Osteoblast (primary cell): ENCODE data around the gene BDKRB2. TPM values are rescaled to one million over a fixed set of nuclear protein-coding genes. Genes with fewer than 3 reads are reported as not detected.

Experiments used
- DNase-seq: peaks from one replicate; pipeline ENCODE4 v3.0.0; 2011; ENCODE audit warnings: low spot score, mixed read lengths; ENCODE audit not compliant: insufficient read length; ENCODE audit errors: missing footprints
- H2AFZ ChIP-seq: 2 replicates; pipeline ENCODE4 v1.6.0; 2011; ENCODE audit warnings: mild to moderate bottlenecking, low read length
- H3K27ac ChIP-seq: 2 replicates; pipeline ENCODE4 v1.5.1; 2011; ENCODE audit warnings: mild to moderate bottlenecking, low read depth, low read length, moderate library complexity
- H3K27me3 ChIP-seq: 2 replicates; pipeline ENCODE4 v1.6.0; 2012; ENCODE audit warnings: mild to moderate bottlenecking, control low read depth, inconsistent platforms, low read length, moderate library complexity; ENCODE audit not compliant: insufficient read depth
- H3K36me3 ChIP-seq: 2 replicates; pipeline ENCODE4 v1.5.1; 2011; ENCODE audit warnings: mild to moderate bottlenecking, low read length, control low read depth, moderate library complexity; ENCODE audit not compliant: insufficient read depth
- H3K4me1 ChIP-seq: 2 replicates; pipeline ENCODE4 v1.5.1; 2011; ENCODE audit warnings: mild to moderate bottlenecking, low read length, control low read depth, moderate library complexity; ENCODE audit not compliant: insufficient read depth
- H3K4me2 ChIP-seq: 2 replicates; pipeline ENCODE4 v1.6.0; 2011; ENCODE audit warnings: mild to moderate bottlenecking, low read length; ENCODE audit not compliant: insufficient read depth
- H3K4me3 ChIP-seq: fragments of 200-600 bp; sonication (generic); 3 replicates; pipeline ENCODE4 v1.5.1; 2012; ENCODE audit warnings: mild to moderate bottlenecking, low read length, inconsistent platforms; ENCODE audit not compliant: insufficient read depth
- H3K79me2 ChIP-seq: 2 replicates; pipeline ENCODE4 v1.6.0; 2012; ENCODE audit warnings: mild to moderate bottlenecking, low read length, control low read depth, inconsistent platforms; ENCODE audit not compliant: insufficient read depth
- H3K9me3 ChIP-seq: 2 replicates; pipeline ENCODE4 v1.5.1; 2011; ENCODE audit warnings: low read depth, low read length, control low read depth
- H4K20me1 ChIP-seq: 2 replicates; pipeline ENCODE4 v1.6.0; 2012; ENCODE audit warnings: mild to moderate bottlenecking, low read length, control low read depth; ENCODE audit not compliant: insufficient read depth
- total RNA-seq: library from RNA; depleted of rRNA; stranded (reverse); fragments of >200 nt; gene quantifications from 2 replicates; pipeline ENCODE4 v1.2.3, GENCODE V29; 2012
- TF ChIP-seq, protein P1 (sequence below): IDR thresholded peaks from 2 replicates; pipeline ENCODE4 v1.5.1; 2011; ENCODE audit warnings: mild to moderate bottlenecking, low read depth, low read length, moderate library complexity; ENCODE audit errors: extremely low read depth

BDKRB2 gene
- total RNA-seq, 1 donor = 7.6 TPM

DNA sequence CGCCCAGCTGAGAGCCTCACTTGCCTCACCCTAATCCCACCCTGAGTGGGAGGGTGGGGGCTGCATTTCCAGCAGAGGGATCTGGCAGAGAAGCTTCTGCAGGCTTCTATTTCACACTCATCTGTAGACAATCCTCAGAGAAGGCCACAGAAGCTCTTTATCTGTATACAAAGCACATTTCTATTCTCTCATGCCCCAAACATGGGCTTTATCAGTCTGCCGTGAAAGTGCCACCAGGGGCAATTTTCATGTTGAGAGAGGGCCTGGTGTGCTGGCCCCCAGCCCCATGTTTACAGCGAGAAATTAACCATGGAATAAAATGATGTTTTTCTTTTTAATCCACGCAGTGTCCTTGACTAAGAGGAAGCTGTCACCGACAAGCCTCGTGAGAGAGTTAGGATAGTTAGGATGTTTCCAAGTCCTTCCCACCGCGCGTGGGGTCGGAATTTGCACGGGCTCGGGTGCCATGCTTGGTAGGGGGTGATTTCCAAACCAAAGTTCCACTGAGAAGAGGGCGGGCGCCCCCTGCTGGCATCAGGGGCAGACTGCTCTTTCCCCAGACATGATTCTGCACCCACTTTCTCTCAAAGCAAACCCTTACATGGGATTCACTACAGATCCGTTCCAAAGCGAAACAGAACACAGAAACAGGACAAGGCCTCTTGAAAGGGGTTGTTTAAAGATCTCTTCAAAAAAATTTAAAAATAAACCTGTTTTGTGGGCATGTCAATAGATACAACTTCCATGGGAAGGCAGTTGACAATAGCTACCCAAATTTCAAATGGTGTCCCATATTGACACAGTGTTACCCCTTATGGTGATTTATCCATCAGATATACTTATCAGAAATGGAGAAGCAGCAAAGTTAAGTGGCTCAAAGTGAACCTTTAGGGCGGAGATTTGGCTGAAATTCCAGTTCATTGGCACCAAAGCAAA, 70.8 kb downstream of the BDKRB2 start:
- peaks cover 30% of the 10 kb centered on the region for H3K4me1 ChIP-seq
- no peak for DNase-seq
- peak overlapping the region; percentile 89 for H3K27ac ChIP-seq
- H3K4me3 ChIP-seq = no peak overlapping the region
- peaks cover 11% of the 10 kb centered on the region for H3K9me3 ChIP-seq
- H2AFZ ChIP-seq = peak overlapping the region; percentile 18
- H3K27me3 ChIP-seq = no peaks in the 10 kb centered on the region
- no peaks in the 10 kb centered on the region for H3K79me2 ChIP-seq
- H3K4me2 ChIP-seq = peak overlapping the region; percentile 50
- no peaks in the 10 kb centered on the region for H4K20me1 ChIP-seq
- TF ChIP-seq, protein P1, sequence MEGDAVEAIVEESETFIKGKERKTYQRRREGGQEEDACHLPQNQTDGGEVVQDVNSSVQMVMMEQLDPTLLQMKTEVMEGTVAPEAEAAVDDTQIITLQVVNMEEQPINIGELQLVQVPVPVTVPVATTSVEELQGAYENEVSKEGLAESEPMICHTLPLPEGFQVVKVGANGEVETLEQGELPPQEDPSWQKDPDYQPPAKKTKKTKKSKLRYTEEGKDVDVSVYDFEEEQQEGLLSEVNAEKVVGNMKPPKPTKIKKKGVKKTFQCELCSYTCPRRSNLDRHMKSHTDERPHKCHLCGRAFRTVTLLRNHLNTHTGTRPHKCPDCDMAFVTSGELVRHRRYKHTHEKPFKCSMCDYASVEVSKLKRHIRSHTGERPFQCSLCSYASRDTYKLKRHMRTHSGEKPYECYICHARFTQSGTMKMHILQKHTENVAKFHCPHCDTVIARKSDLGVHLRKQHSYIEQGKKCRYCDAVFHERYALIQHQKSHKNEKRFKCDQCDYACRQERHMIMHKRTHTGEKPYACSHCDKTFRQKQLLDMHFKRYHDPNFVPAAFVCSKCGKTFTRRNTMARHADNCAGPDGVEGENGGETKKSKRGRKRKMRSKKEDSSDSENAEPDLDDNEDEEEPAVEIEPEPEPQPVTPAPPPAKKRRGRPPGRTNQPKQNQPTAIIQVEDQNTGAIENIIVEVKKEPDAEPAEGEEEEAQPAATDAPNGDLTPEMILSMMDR = peak; percentile 98
- no peaks in the 10 kb centered on the region for H3K36me3 ChIP-seq

DNA sequence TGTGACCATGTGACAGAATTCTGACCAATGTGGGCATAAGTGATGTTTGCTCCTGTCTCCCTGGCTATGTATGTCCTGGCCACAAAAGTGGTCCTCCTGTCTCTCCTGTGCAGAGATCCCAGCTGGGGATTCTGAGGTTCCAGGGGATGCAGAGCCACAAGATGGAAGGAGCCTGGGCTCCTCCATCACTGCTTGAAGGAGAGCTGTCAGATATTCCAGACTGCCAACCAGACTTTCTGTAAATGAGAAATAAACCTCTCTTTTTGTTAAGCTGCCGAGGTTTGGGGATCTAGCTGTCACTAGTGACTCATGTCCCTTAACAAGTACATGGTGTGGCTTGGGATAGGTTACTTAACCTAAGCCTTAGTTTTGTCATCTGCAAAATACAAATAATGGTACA, 73.3 kb downstream of the BDKRB2 start:
- Histone ChIP-seq H3K36me3 (peaks cover 1% of the 10 kb centered on the region), H3K4me1 (peaks cover 27% of the 10 kb centered on the region), H3K4me3 (no peak overlapping the region), H3K27me3 (no peaks in the 10 kb centered on the region), H3K9me3 (peaks cover 6% of the 10 kb centered on the region), H2AFZ (no peak overlapping the region), H3K27ac (no peak overlapping the region), H3K4me2 (no peak overlapping the region), H4K20me1 (no peaks in the 10 kb centered on the region), H3K79me2 (no peaks in the 10 kb centered on the region)
- DNase-seq = no peak
- TF ChIP-seq, protein P1 = no peak

DNA sequence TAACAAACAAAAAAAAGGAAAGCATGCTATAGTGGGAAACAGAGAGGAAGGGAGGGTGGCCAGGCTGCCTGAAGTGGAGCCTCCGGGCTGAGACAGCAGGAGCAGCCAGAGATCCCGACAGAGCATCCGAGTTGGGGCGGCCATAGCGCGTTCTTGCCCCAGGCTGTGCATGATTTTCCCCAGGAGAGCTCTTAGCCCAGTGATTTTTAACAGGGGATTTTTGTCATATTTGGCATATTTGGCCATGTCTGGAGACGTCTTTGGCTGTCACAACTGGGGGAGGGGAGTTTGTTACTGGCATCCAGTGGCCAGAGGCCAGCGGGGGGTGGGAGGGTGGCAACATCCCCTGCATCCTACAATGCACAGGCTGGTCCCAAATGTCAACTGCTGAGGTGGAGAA, 74.9 kb downstream of the BDKRB2 start:
- no peak overlapping the region for H3K4me3 ChIP-seq
- H3K36me3 ChIP-seq = peaks cover 7% of the 10 kb centered on the region
- DNase-seq = no peak
- no peak overlapping the region for H2AFZ ChIP-seq
- peaks cover 6% of the 10 kb centered on the region for H3K9me3 ChIP-seq
- TF ChIP-seq, protein P1 = no peak
- no peaks in the 10 kb centered on the region for H3K79me2 ChIP-seq
- H3K27ac ChIP-seq = no peak overlapping the region
- no peaks in the 10 kb centered on the region for H4K20me1 ChIP-seq
- peaks cover 13% of the 10 kb centered on the region for H3K4me1 ChIP-seq
- no peak overlapping the region for H3K4me2 ChIP-seq
- no peaks in the 10 kb centered on the region for H3K27me3 ChIP-seq

DNA sequence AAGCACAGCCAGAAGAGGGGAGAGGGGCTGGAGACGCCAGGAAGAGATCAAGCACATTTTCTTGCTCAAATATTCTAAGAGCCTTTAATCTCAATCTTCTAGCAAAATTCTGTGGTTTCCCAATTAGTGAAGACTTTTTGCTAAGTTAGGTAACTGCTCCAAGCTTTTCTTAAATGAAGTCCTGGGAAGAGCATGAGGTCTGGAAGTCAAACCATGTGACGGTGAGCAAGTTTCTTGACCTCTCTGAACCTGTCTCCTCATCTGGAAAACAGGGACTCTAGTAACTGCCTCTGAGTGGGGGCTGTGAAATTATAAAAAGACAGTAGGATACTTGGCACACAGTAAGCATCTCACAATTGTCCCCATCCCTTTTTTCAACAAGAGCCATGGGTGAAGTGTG, 75.5 kb downstream of the BDKRB2 start:
- no peaks in the 10 kb centered on the region for H3K79me2 ChIP-seq
- H3K4me2 ChIP-seq = no peak overlapping the region
- peaks cover 7% of the 10 kb centered on the region for H3K4me1 ChIP-seq
- no peak overlapping the region for H3K4me3 ChIP-seq
- no peaks in the 10 kb centered on the region for H3K27me3 ChIP-seq
- H4K20me1 ChIP-seq = no peaks in the 10 kb centered on the region
- no peak overlapping the region for H3K27ac ChIP-seq
- no peak overlapping the region for H2AFZ ChIP-seq
- TF ChIP-seq, protein P1 = no peak
- H3K9me3 ChIP-seq = peaks cover 6% of the 10 kb centered on the region
- H3K36me3 ChIP-seq = peaks cover 7% of the 10 kb centered on the region
- DNase-seq = no peak
